ENCODE measurements around the gene PDSS2.

DNA sequence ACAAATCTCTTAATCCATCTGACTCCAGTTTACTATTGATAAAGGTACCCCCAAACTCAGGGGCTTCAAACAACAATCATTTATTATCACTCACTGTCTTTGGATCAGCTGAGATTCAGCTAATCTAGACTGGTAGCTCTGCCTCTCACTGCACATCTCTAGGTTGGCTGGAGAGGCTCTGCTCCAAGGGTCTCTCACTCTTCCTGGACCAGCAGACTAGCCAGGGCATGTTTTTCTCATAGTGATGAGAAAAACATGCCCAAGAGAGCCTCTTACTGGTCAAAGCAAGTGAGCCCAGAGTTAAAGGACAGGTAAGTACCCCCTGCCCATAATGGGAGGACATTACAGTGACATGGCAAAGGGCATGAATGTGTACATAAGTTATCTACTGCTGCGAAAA, 228.9 kb downstream of the PDSS2 start:
- no peak for TF ChIP-seq POLR2A (IDR thresholded peaks at IDR 0.05; ENCODE audit: low read depth, low read length)
- TF ChIP-seq POLR2AphosphoS5 (IDR thresholded peaks at IDR 0.05; ENCODE audit: low read depth, low read length), result no peak
- no peak for TF ChIP-seq SPI1 (IDR thresholded peaks at IDR 0.05; ENCODE audit: low read depth, low read length)
- TF ChIP-seq POU2F2 (IDR thresholded peaks at IDR 0.05; ENCODE audit: low read depth, low read length), result no peak
- no peak for TF ChIP-seq TAF1 (IDR thresholded peaks at IDR 0.05; ENCODE audit: low read depth, low read length)
- no peak for TF ChIP-seq PAX5 (IDR thresholded peaks at IDR 0.05; ENCODE audit: insufficient read depth, low read length, severe bottlenecking)

All from GM12891 (cell line).